Neural crest cell (in vitro differentiated cells): ENCODE results near the gene RNF130. TPM values are rescaled to one million over a fixed set of nuclear protein-coding genes. Genes with fewer than 3 reads are reported as not detected.

Source experiments
- DNase-seq: peaks from one replicate; pipeline ENCODE4 v3.0.0; 2021; ENCODE audit warnings: low read depth, mixed read lengths, low spot score
- H3K27ac Mint-ChIP-seq: one replicate; pipeline ENCODE4 v1.8.0; 2021; ENCODE audit warnings: mild to moderate bottlenecking, mixed read lengths; ENCODE audit not compliant: unreplicated experiment
- H3K27me3 Mint-ChIP-seq: 2 replicates; pipeline ENCODE4 v1.8.0; 2021; ENCODE audit warnings: low read depth, mild to moderate bottlenecking, mixed read lengths
- H3K36me3 Mint-ChIP-seq: 2 replicates; pipeline ENCODE4 v1.8.0; 2021; ENCODE audit warnings: low read depth, mild to moderate bottlenecking, mixed read lengths
- H3K4me1 Mint-ChIP-seq: 2 replicates; pipeline ENCODE4 v1.8.0; 2021; ENCODE audit warnings: mixed read lengths
- H3K4me3 Mint-ChIP-seq: one replicate; pipeline ENCODE4 v1.8.0; 2021; ENCODE audit warnings: mild to moderate bottlenecking, mixed read lengths
- H3K9me3 Mint-ChIP-seq: 2 replicates; pipeline ENCODE4 v1.8.0; 2021; ENCODE audit warnings: mixed read lengths
- CTCF ChIP-seq: fragments of 200-600 bp; sonication (generic); conservative IDR thresholded peaks from 2 replicates; pipeline ENCODE4 v1.5.0; 2021; ENCODE audit warnings: antibody characterized with exemption, mild to moderate bottlenecking
- total RNA-seq: library from RNA; stranded (reverse); gene quantifications from 2 replicates; pipeline ENCODE4 v1.2.1, GENCODE V29; 2021

The RNF130 gene
- total RNA-seq, 1 donor from 2014 or later = 113 TPM

- Mint-ChIP-seq H3K9me3 (peaks cover 5% of the 10 kb centered on the region), H3K4me1 (peaks cover 26% of the 10 kb centered on the region), H3K36me3 (peaks cover 42% of the 10 kb centered on the region), H3K4me3 (no peak overlapping the region), H3K27me3 (no peaks in the 10 kb centered on the region), H3K27ac (no peak overlapping the region)
- no peak for TF ChIP-seq CTCF
- no peak for DNase-seq
Observed at GRCh38 chr5:180040287-180041214, 31.0 kb downstream of the RNF130 start.

GRCh38 chr5:180035206-180035931, 36.2 kb downstream of the RNF130 start:
- Mint-ChIP-seq H3K36me3 (peaks cover 75% of the 10 kb centered on the region), H3K27ac (no peak overlapping the region), H3K9me3 (peaks cover 21% of the 10 kb centered on the region), H3K4me1 (peaks cover 12% of the 10 kb centered on the region), H3K4me3 (no peak overlapping the region), H3K27me3 (no peaks in the 10 kb centered on the region)
- no peak for TF ChIP-seq CTCF
- no peak for DNase-seq

GRCh38 chr5:180034564-180034963, 37.0 kb downstream of the RNF130 start:
- Mint-ChIP-seq H3K4me3 (no peak overlapping the region), H3K36me3 (peaks cover 76% of the 10 kb centered on the region), H3K27ac (no peak overlapping the region), H3K9me3 (peaks cover 21% of the 10 kb centered on the region), H3K27me3 (no peaks in the 10 kb centered on the region), H3K4me1 (peaks cover 12% of the 10 kb centered on the region)
- TF ChIP-seq CTCF = no peak
- DNase-seq = no peak

- no peak for DNase-seq
- peaks cover 32% of the 10 kb centered on the region for H3K36me3 Mint-ChIP-seq
- H3K27ac Mint-ChIP-seq = peak overlapping the region; percentile 63
- H3K4me1 Mint-ChIP-seq = peaks cover 44% of the 10 kb centered on the region
- no peak overlapping the region for H3K4me3 Mint-ChIP-seq
- H3K27me3 Mint-ChIP-seq = no peaks in the 10 kb centered on the region
- TF ChIP-seq CTCF = no peak
- H3K9me3 Mint-ChIP-seq = peaks cover 7% of the 10 kb centered on the region
Observed at GRCh38 chr5:180027459-180028089, 44.0 kb downstream of the RNF130 start.

- no peak for DNase-seq
- no peak for TF ChIP-seq CTCF
- H3K27ac Mint-ChIP-seq = no peak overlapping the region
- peaks cover 40% of the 10 kb centered on the region for H3K4me1 Mint-ChIP-seq
- peaks cover 35% of the 10 kb centered on the region for H3K36me3 Mint-ChIP-seq
- H3K4me3 Mint-ChIP-seq = no peak overlapping the region
- no peaks in the 10 kb centered on the region for H3K27me3 Mint-ChIP-seq
- H3K9me3 Mint-ChIP-seq = peaks cover 3% of the 10 kb centered on the region
Observed at GRCh38 chr5:180026734-180027458, 44.7 kb downstream of the RNF130 start.
